K562 (cell line): ENCODE measurements around the gene APCDD1. TPM values are rescaled to one million over a fixed set of nuclear protein-coding genes. Genes with fewer than 3 reads are reported as not detected.

Source experiments
- ATAC-seq: fragments of 200-7000 bp; cut with Tn5 transposase; 3 replicates; pipeline ENCODE4 v1.9.1; 2020; ENCODE audit warnings: moderate library complexity
- BruUV-seq: library from RNA; stranded (reverse); fragments of 400-500 nt; replicated peaks from 2 replicates; lab custom pipeline; 2021; lab: Mats Ljungman, UMichigan
- CTCF ChIA-PET: fragments of 300-600 bp; formaldehyde crosslinking; extraction: SDS; loops from one replicate; lab custom pipeline; 2021; ENCODE audit warnings: low intra/inter-chr PET ratio; lab: Yijun Ruan, JAX
- POLR2A ChIA-PET: fragments of 300-600, 350-650 bp; sonication (Branson Sonifier 250); formaldehyde crosslinking; extraction: SDS; loops from one replicate; lab custom pipeline; 2021; ENCODE audit warnings: antibody characterized with exemption, inconsistent platforms; lab: Yijun Ruan, JAX
- DNase-seq, 4 experiments: peaks; one replicate each; pipeline versions ENCODE4 v3.0.0 to v3.0.0-alpha.2; 2011 to 2018; ENCODE audit warnings: low spot score in 3 of 4, mixed read lengths in 3 of 4; ENCODE audit errors: extremely low read depth in 1 of 4
- FAIRE-seq: peaks from 2 replicates; lab custom pipeline; 2011; peaks lifted over from hg19 to GRCh38; lab: Jason Lieb, UNC
- H2AFZ ChIP-seq: 2 replicates; pipeline ENCODE4 v1.6.0; 2011; ENCODE audit warnings: low read depth, low read length, control low read depth, inconsistent platforms
- H3K27ac ChIP-seq: fragments of 200-600 bp; 3 replicates; pipeline ENCODE4 v1.8.0; 2011; ENCODE audit warnings: low read depth, mild to moderate bottlenecking, control low read depth, inconsistent platforms, low read length, moderate library complexity, mixed read lengths; ENCODE audit errors: extremely low read depth
- H3K27me3 ChIP-seq, 2 experiments: fragments of 300-600 bp in 1 of 2; 2 replicates in 1 of 2; 3 replicates in 1 of 2; pipeline versions ENCODE4 v1.6.0 to v1.8.0; 2011; ENCODE audit warnings: inconsistent platforms in 2 of 2, low read length in 2 of 2, mild to moderate bottlenecking in 1 of 2, mixed read lengths in 1 of 2, moderate library complexity in 1 of 2; ENCODE audit not compliant: control insufficient read depth in 2 of 2, insufficient read depth in 2 of 2
- H3K36me3 ChIP-seq: fragments of 300-600 bp; 3 replicates; pipeline ENCODE4 v1.8.0; 2011; ENCODE audit warnings: mild to moderate bottlenecking, low read length, inconsistent platforms; ENCODE audit not compliant: control insufficient read depth, insufficient read depth
- H3K4me1 ChIP-seq, 2 experiments: fragments of 200-600 bp in 1 of 2; replicated peaks in 1 of 2; 2 replicates in 1 of 2; 3 replicates in 1 of 2; pipeline versions ENCODE4 v1.5.1 to v1.8.0; 2011; ENCODE audit warnings: inconsistent platforms in 2 of 2, low read length in 2 of 2, mild to moderate bottlenecking in 1 of 2, mixed read lengths in 1 of 2, moderate library complexity in 1 of 2; ENCODE audit not compliant: control insufficient read depth in 2 of 2, insufficient read depth in 2 of 2
- H3K4me2 ChIP-seq: 2 replicates; pipeline ENCODE4 v1.6.1; 2011; ENCODE audit warnings: low read length, control low read depth, inconsistent platforms, mixed read lengths; ENCODE audit not compliant: insufficient read depth
- H3K4me3 ChIP-seq: fragments of 200-600 bp; sonication (generic), shearing (Covaris generic); 2 replicates; pipeline ENCODE4 v1.5.1; 2016; ENCODE audit warnings: control low read depth, inconsistent platforms
- H3K79me2 ChIP-seq: fragments of 200-600 bp; 3 replicates; pipeline ENCODE4 v1.8.0; 2011; ENCODE audit warnings: low read length, inconsistent platforms; ENCODE audit not compliant: control insufficient read depth, insufficient read depth
- H3K9ac ChIP-seq, 2 experiments: 2 replicates each; pipeline versions ENCODE4 v1.6.0 to v1.6.1; 2011; ENCODE audit warnings: low read depth in 2 of 2, low read length in 2 of 2, control low read depth in 1 of 2, inconsistent platforms in 1 of 2, mild to moderate bottlenecking in 1 of 2, mixed read lengths in 1 of 2; ENCODE audit not compliant: insufficient read depth in 1 of 2
- H3K9me1 ChIP-seq: one replicate; pipeline ENCODE4 v1.6.0; 2011; ENCODE audit warnings: inconsistent platforms, mild to moderate bottlenecking, low read length, moderate library complexity; ENCODE audit not compliant: control insufficient read depth, insufficient read depth
- H3K9me3 ChIP-seq: replicated peaks from 2 replicates; pipeline ENCODE4 v1.5.1; 2011; ENCODE audit warnings: low read depth, low read length, inconsistent platforms; ENCODE audit not compliant: control insufficient read depth, insufficient read depth
- H4K20me1 ChIP-seq: replicated peaks from 2 replicates; pipeline ENCODE4 v1.6.1; 2011; ENCODE audit warnings: low read length, inconsistent platforms, mixed read lengths; ENCODE audit not compliant: control insufficient read depth, insufficient read depth
- CHD4 ChIP-seq: fragments of 200-600 bp; sonication (generic); IDR thresholded peaks from 3 replicates; pipeline ENCODE4 v1.6.1; 2012; ENCODE audit warnings: low read depth, mild to moderate bottlenecking, mixed read lengths, low read length, inconsistent platforms; ENCODE audit not compliant: insufficient read depth, insufficient replicate concordance, poor library complexity, severe bottlenecking
- E2F6 ChIP-seq, 2 experiments: IDR thresholded peaks; 2 replicates each; pipeline ENCODE4 v1.6.1; 2011; ENCODE audit warnings: borderline replicate concordance in 1 of 2, control low read depth in 1 of 2, low read depth in 1 of 2, low read length in 1 of 2, mild to moderate bottlenecking in 1 of 2, mixed read lengths in 1 of 2, moderate library complexity in 1 of 2; ENCODE audit not compliant: insufficient read depth in 1 of 2, insufficient read length in 1 of 2, poor library complexity in 1 of 2, severe bottlenecking in 1 of 2; ENCODE audit errors: extremely low read depth in 1 of 2
- ELF1 ChIP-seq: fragments of 200-800 bp; sonication (Bioruptor generic); IDR thresholded peaks from 2 replicates; pipeline ENCODE4 v1.6.1; 2016; ENCODE audit warnings: missing genetic modification characterization, missing compliant biosample characterization
- KDM5B ChIP-seq: fragments of 200-600 bp; sonication (generic); IDR thresholded peaks from 2 replicates; pipeline ENCODE4 v1.6.1; 2012; ENCODE audit warnings: low read depth, mild to moderate bottlenecking, moderate library complexity, low read length, control low read depth, inconsistent platforms; ENCODE audit not compliant: insufficient replicate concordance
- POLR2G ChIP-seq: fragments of 200-400 bp; formaldehyde crosslinking; IDR thresholded peaks from 2 replicates; pipeline ENCODE4 v1.6.1; 2017; ENCODE audit warnings: low read depth, mild to moderate bottlenecking, antibody characterized with exemption, low read length, moderate library complexity
- SRSF7 ChIP-seq: fragments of 200-400 bp; formaldehyde crosslinking; optimal IDR thresholded peaks from 2 replicates; pipeline ENCODE3; 2017; ENCODE audit warnings: mild to moderate bottlenecking, low read depth, low read length
- SRSF9 ChIP-seq: fragments of 200-400 bp; formaldehyde crosslinking; IDR thresholded peaks from 2 replicates; pipeline ENCODE4 v1.6.1; 2017; ENCODE audit warnings: low read depth, low read length, borderline replicate concordance
- THRB ChIP-seq: fragments of 450-650 bp; formaldehyde crosslinking; conservative IDR thresholded peaks from 2 replicates; pipeline ENCODE4 v1.4.0; 2022; ENCODE audit warnings: mild to moderate bottlenecking, missing genetic modification characterization
- ZNF134 ChIP-seq: fragments of 250-450 bp; sonication (Bioruptor Pico); conservative IDR thresholded peaks from 2 replicates; pipeline ENCODE4 v1.4.0; 2020
- ZNF436 ChIP-seq: fragments of 250-450, 450-650 bp; sonication (Bioruptor Pico); formaldehyde crosslinking; IDR thresholded peaks from 2 replicates; pipeline ENCODE4 v1.7.0; 2020; ENCODE audit warnings: mild to moderate bottlenecking
- WGBS: fragments of 100-300 bp; shearing (Covaris generic); methylation state at CpG from one replicate; pipeline ENCODE4 v1.1.6; 2016; ENCODE audit warnings: low coverage, mixed read lengths; ENCODE audit not compliant: insufficient coverage; ENCODE audit errors: missing lambda C conversion rate; 5-methylcytosine and 5-hydroxymethylcytosine counted together
- in situ Hi-C: fragments of 300-500 bp; cut with MboI; formaldehyde crosslinking; loops from 4 replicates; pipeline ENCODE4 v1.15.0; 2018; ENCODE audit warnings: inconsistent platforms, mixed read lengths
- intact Hi-C: fragments of 100-400 bp; cut with micrococcal nuclease; formaldehyde crosslinking; loops from 2 replicates; pipeline ENCODE4 v1.14.2; 2022
- polyA plus RNA-seq, 8 experiments: library from polyadenylated mRNA; depleted of rRNA in 4 of 8; stranded (reverse) in 5 of 8; unstranded in 3 of 8; fragments of >200 nt; fragmentation: Nextera tagmentation in 2 of 8; fragmentation: Illumina TruSeq in 1 of 8; extraction: Ambion mirVana in 2 of 8; extraction: Trizol in 1 of 8; gene quantifications; 2 replicates each; pipeline versions ENCODE4 v1.2.1 to v1.2.3, GENCODE V29; 2011 to 2014; ENCODE audit warnings: inconsistent platforms in 1 of 8, missing spikeins in 1 of 8
- total RNA-seq, 7 experiments: library from RNA; depleted of rRNA in 6 of 7; stranded (reverse); fragments of >200 nt in 6 of 7; fragmentation: Illumina TruSeq in 2 of 7; extraction: Trizol in 2 of 7; gene quantifications; 2 replicates each; pipeline versions ENCODE4 v1.2.1 to v1.2.3, GENCODE V29; 2011 to 2021; ENCODE audit warnings: low replicate concordance in 1 of 7

Gene APCDD1
- total and polyA plus RNA-seq, 9 of the 15 experiments (the other 6 are each of a cell fraction or from before 2014, with no cell fraction given), result 0.07 TPM; not detected in 8

- Histone ChIP-seq H3K9me3 (no peaks in the 10 kb centered on the region), H3K4me2 (no peak overlapping the region), H3K4me3 (no peak overlapping the region), H4K20me1 (no peaks in the 10 kb centered on the region; the same call in 1 of the 2 replicates), H3K27me3 (peaks cover 7 to 12% of the 10 kb centered on the region in 2 experiments; a peak in 3 of 5 replicates), H3K27ac (no peak overlapping the region), H3K9me1 (no peaks in the 10 kb centered on the region), H3K9ac (peak overlapping the region in 1 of 2 experiments; percentile 32; a peak in 1 of 4 replicates), H3K36me3 (no peaks in the 10 kb centered on the region), H3K4me1 (peaks cover 3 to 18% of the 10 kb centered on the region in 2 experiments; a peak in 3 of 5 replicates), H3K79me2 (no peaks in the 10 kb centered on the region), H2AFZ (no peak overlapping the region)
- DNase-seq (no peak), FAIRE-seq (no peak), ATAC-seq (no peak)
- intact Hi-C loops (no loop called here), in situ Hi-C loops (no loop called here)
- ChIA-PET POLR2A (interaction anchor here (0.7 kb wide), 2 partner anchors 19 to 1195 kb away, joined by 3 read pairs; no protein-coding TSS in a partner anchor), CTCF (no interaction called here)
- 1% methylated on average over 6 of the region's 6 CpGs for WGBS
- BruUV-seq, result no TSS peak
- TF ChIP-seq ZNF436 (no peak), POLR2G (no peak), CHD4 (no peak), ZNF134 (no peak), SRSF7 (no peak), SRSF9 (no peak), E2F6 (IDR thresholded peaks at IDR 0.05; ENCODE audit: borderline replicate concordance in 1 of 2, extremely low read depth in 1 of 2, insufficient read depth in 1 of 2, insufficient read length in 1 of 2, low read depth in 1 of 2, low read length in 1 of 2, poor library complexity in 1 of 2, severe bottlenecking in 1 of 2) (no peak), THRB (CRISPR knock-in tag) (no peak), ELF1 (tag) (no peak), KDM5B (no peak)
Observed at GRCh38 chr18:10422731-10423130, 31.7 kb upstream of the APCDD1 start.
